HepG2 (cell line): ENCODE results near the gene CHPF. TPM values are rescaled to one million over a fixed set of nuclear protein-coding genes. Genes with fewer than 3 reads are reported as not detected.

ENCODE experiments used
- AGO2 ChIP-seq: fragments of 200-400 bp; formaldehyde crosslinking; optimal IDR thresholded peaks from 2 replicates; pipeline ENCODE3; 2017; ENCODE audit warnings: mild to moderate bottlenecking, low read depth, low read length, moderate library complexity
- ATF4 ChIP-seq, 2 experiments: fragments of 450-650 bp in 1 of 2; sonication (generic) in 1 of 2; formaldehyde crosslinking; IDR thresholded peaks; 2 replicates each; pipeline versions ENCODE4 v1.5.0 to v1.8.0; 2020 to 2022; ENCODE audit warnings: mild to moderate bottlenecking in 1 of 2, missing genetic modification reagents in 1 of 2
- HNF1B ChIP-seq: sonication (generic); formaldehyde crosslinking; IDR thresholded peaks from 2 replicates; pipeline ENCODE4 v1.5.1; 2020; ENCODE audit warnings: mild to moderate bottlenecking, moderate library complexity, missing genetic modification reagents
- RBAK ChIP-seq: sonication (generic); formaldehyde crosslinking; IDR thresholded peaks from 2 replicates; pipeline ENCODE4 v1.5.1; 2020; ENCODE audit warnings: mild to moderate bottlenecking, missing genetic modification reagents
- STAG1 ChIP-seq: sonication (generic); formaldehyde crosslinking; IDR thresholded peaks from 2 replicates; pipeline ENCODE4 v1.4.0; 2020; ENCODE audit warnings: missing genetic modification reagents
- XRCC5 ChIP-seq: fragments of 200-400 bp; formaldehyde crosslinking; optimal IDR thresholded peaks from 2 replicates; pipeline ENCODE3; 2017; ENCODE audit warnings: mild to moderate bottlenecking, low read length
- ZBTB40 ChIP-seq, 2 experiments: fragments of 450-650 bp in 1 of 2; sonication (generic) in 1 of 2; formaldehyde crosslinking in 1 of 2; IDR thresholded peaks; 2 replicates each; pipeline versions ENCODE4 v1.6.1 to v1.8.0; 2016 to 2022; ENCODE audit warnings: antibody characterized with exemption in 1 of 2, mild to moderate bottlenecking in 1 of 2, missing genetic modification reagents in 1 of 2
- ZC3H13 ChIP-seq: sonication (generic); formaldehyde crosslinking; IDR thresholded peaks from 2 replicates; pipeline ENCODE4 v1.8.1; 2023; ENCODE audit warnings: mild to moderate bottlenecking, missing genetic modification reagents, moderate library complexity
- ZNF17 ChIP-seq: sonication (generic); formaldehyde crosslinking; IDR thresholded peaks from 2 replicates; pipeline ENCODE4 v1.5.0; 2020; ENCODE audit warnings: mild to moderate bottlenecking, missing genetic modification reagents
- ZNF225 ChIP-seq: sonication (generic); formaldehyde crosslinking; IDR thresholded peaks from 2 replicates; pipeline ENCODE4 v1.4.0; 2020; ENCODE audit warnings: mild to moderate bottlenecking, missing genetic modification reagents
- ZNF282 ChIP-seq: fragments of 450-650 bp; IDR thresholded peaks from 2 replicates; pipeline ENCODE4 v1.6.1; 2018; ENCODE audit not compliant: partially characterized antibody
- ZNF580 ChIP-seq: IDR thresholded peaks from 2 replicates; pipeline ENCODE4 v1.6.1; 2016; ENCODE audit warnings: low read depth, borderline replicate concordance
- ZNF766 ChIP-seq: sonication (generic); formaldehyde crosslinking; IDR thresholded peaks from 2 replicates; pipeline ENCODE4 v1.5.0; 2020; ENCODE audit warnings: missing genetic modification reagents, borderline replicate concordance
- polyA plus RNA-seq, 8 experiments: library from polyadenylated mRNA; depleted of rRNA in 3 of 8; stranded (reverse) in 7 of 8; unstranded in 1 of 8; fragments of >200 nt; fragmentation: Illumina TruSeq in 4 of 8; extraction: Trizol in 4 of 8; gene quantifications; 2 replicates each; pipeline versions ENCODE4 v1.2.1 to v1.2.3, GENCODE V29; 2011 to 2016; ENCODE audit warnings: low read depth in 4 of 8, missing spikeins in 1 of 8, mixed read lengths in 1 of 8; ENCODE audit not compliant: insufficient read depth in 1 of 8
- total RNA-seq, 5 experiments: library from RNA; depleted of rRNA; stranded (reverse); fragments of >200 nt; fragmentation: Illumina TruSeq; extraction: Trizol; gene quantifications; 2 replicates each; pipeline ENCODE4 v1.2.3, GENCODE V29; 2016; ENCODE audit warnings: low read depth in 1 of 5

CHPF gene
- total and polyA plus RNA-seq, 2 of the 13 experiments (the other 11 are each of a cell fraction or from before 2014, with no cell fraction given): 79.6 to 111 TPM

- TF ChIP-seq ZBTB40 (IDR thresholded peaks at IDR 0.05) (no peak), ZBTB40 (CRISPR knock-in tag; IDR thresholded peaks at IDR 0.05) (0 out of 2 replicates have a peak, but pooled peaks have one; percentile 11), ZC3H13 (no peak), STAG1 (CRISPR knock-in tag) (peak; percentile 99), HNF1B (CRISPR knock-in tag) (peak; percentile 81), ATF4 (CRISPR knock-in tag; IDR thresholded peaks at IDR 0.05) (peak in 1 of 2 experiments; percentile 32; a peak in 1 of 4 replicates), ZNF17 (CRISPR knock-in tag) (no peak), XRCC5 (peak; percentile 89), ZNF225 (CRISPR knock-in tag) (0 out of 2 replicates have a peak, but pooled peaks have one; percentile 50), ZNF282 (no peak), ZNF766 (CRISPR knock-in tag) (no peak), RBAK (CRISPR knock-in tag) (no peak), AGO2 (no peak), ZNF580 (CRISPR knock-in tag) (no peak)
Measured at GRCh38 chr2:219530048-219530963, 13.3 kb downstream of the CHPF start (continued).
